A172 (cell line): Measurements from ENCODE around the gene TMEM223. TPM values are rescaled to one million over a fixed set of nuclear protein-coding genes. Genes with fewer than 3 reads are reported as not detected.
"Not testable (repeated sequence)": the region's sequence is repeated elsewhere in the genome, so short reads cannot be mapped to it uniquely, and the experiment has no call there.

Experiments used
- DNase-seq: peaks from one replicate; pipeline ENCODE4 v3.0.0-alpha.2; 2015; ENCODE audit warnings: low spot score
- total RNA-seq: library from RNA; depleted of rRNA; stranded (reverse); fragments of >200 nt; shearing (Covaris generic); gene quantifications from 2 replicates; pipeline ENCODE4 v1.2.3, GENCODE V29; 2014; rRNA removed

Gene TMEM223
- total RNA-seq, 1 experiment from 2014 or later, result 23.4 TPM

GRCh38 chr11:62752994-62753735, 38.6 kb downstream of the TMEM223 start:
- no peak for DNase-seq

- DNase-seq, result no peak
These were observed 39.5 kb downstream of the TMEM223 start for GRCh38 chr11:62752177-62752785.

GRCh38 chr11:62749931-62750330, 41.9 kb downstream of the TMEM223 start:
- not testable (repeated sequence) for DNase-seq

GRCh38 chr11:62747475-62748160, 44.2 kb downstream of the TMEM223 start:
- no peak for DNase-seq

Other genes with a start within 250 kb of the TMEM223 start
- 298 and 391 TPM in 2 replicates for gene AHNAK, start 245.2 kb downstream of the TMEM223 start, total RNA-seq
- gene EEF1G, start 218.1 kb downstream of the TMEM223 start, total RNA-seq, result 1,294 and 1,343 TPM in 2 replicates
- 7.9 and 9.6 TPM in 2 replicates for gene TUT1, start 200.5 kb downstream of the TMEM223 start, total RNA-seq
- gene MTA2, start 190.1 kb downstream of the TMEM223 start, total RNA-seq, result 114 and 139 TPM in 2 replicates
- 16.0 and 19.5 TPM in 2 replicates for gene EML3, start 179.2 kb downstream of the TMEM223 start, total RNA-seq
- gene ROM1, start 178.7 kb downstream of the TMEM223 start, total RNA-seq, result 3.4 and 6.4 TPM in 2 replicates
- 58.9 and 67.7 TPM in 2 replicates for gene B3GAT3, start 170.0 kb downstream of the TMEM223 start, total RNA-seq
- gene GANAB, start 145.4 kb downstream of the TMEM223 start, total RNA-seq, result 184 and 257 TPM in 2 replicates
- gene INTS5, start 138.7 kb downstream of the TMEM223 start, total RNA-seq, result 25.6 and 25.9 TPM in 2 replicates
- 100 and 104 TPM in 2 replicates for gene C11orf98, start 126.8 kb downstream of the TMEM223 start, total RNA-seq
- gene CSKMT, start 126.7 kb downstream of the TMEM223 start, total RNA-seq, result 3.0 and 8.7 TPM in 2 replicates
- gene UQCC3, start 120.3 kb downstream of the TMEM223 start, total RNA-seq, result 13.8 and 17.7 TPM in 2 replicates
- 2.5 and 6.6 TPM in 2 replicates for gene LBHD1, start 119.7 kb downstream of the TMEM223 start, total RNA-seq
- gene UBXN1, start 112.9 kb downstream of the TMEM223 start, total RNA-seq, result 118 and 126 TPM in 2 replicates
- gene LRRN4CL, start 102.5 kb downstream of the TMEM223 start, total RNA-seq, result 2.8 and 5.1 TPM in 2 replicates
- 141 and 186 TPM in 2 replicates for gene BSCL2, start 84.6 kb downstream of the TMEM223 start, total RNA-seq
- not detected in 2 replicates for gene GNG3, start 84.3 kb downstream of the TMEM223 start, total RNA-seq
- 5.1 and 6.5 TPM in 2 replicates for gene HNRNPUL2, start 64.5 kb downstream of the TMEM223 start, total RNA-seq
- gene TTC9C, start 63.5 kb downstream of the TMEM223 start, total RNA-seq, result 41.0 and 69.6 TPM in 2 replicates
- gene ZBTB3, start 37.8 kb downstream of the TMEM223 start, total RNA-seq, result 5.8 and 14.1 TPM in 2 replicates
- 96.7 and 104 TPM in 2 replicates for gene POLR2G, start 30.4 kb downstream of the TMEM223 start, total RNA-seq
- 28.0 TPM in 2 replicates for gene TAF6L, start 20.6 kb downstream of the TMEM223 start, total RNA-seq
- 32.3 and 51.8 TPM in 2 replicates for gene TMEM179B, start 4.6 kb downstream of the TMEM223 start, total RNA-seq
- gene NXF1, start 13.4 kb upstream of the TMEM223 start, total RNA-seq, result 25.9 and 30.0 TPM in 2 replicates
- 28.0 and 33.8 TPM in 2 replicates for gene STX5, start 40.0 kb upstream of the TMEM223 start, total RNA-seq
- gene TEX54, start 40.8 kb upstream of the TMEM223 start, total RNA-seq, result not detected in 2 replicates
- gene WDR74, start 47.6 kb upstream of the TMEM223 start, total RNA-seq, result 92.4 and 104 TPM in 2 replicates
- gene SLC3A2, start 88.9 kb upstream of the TMEM223 start, total RNA-seq, result 198 and 207 TPM in 2 replicates
- gene CHRM1, start 129.4 kb upstream of the TMEM223 start, total RNA-seq, result 0.02 TPM in 1 of 2 replicates, not detected in the other
- gene SLC22A6, start 193.0 kb upstream of the TMEM223 start, total RNA-seq, result not detected in 2 replicates
- not detected in 2 replicates for gene SLC22A8, start 223.8 kb upstream of the TMEM223 start, total RNA-seq